PC-3 (cell line): ENCODE results near the gene GPA33.

ENCODE experiments used
- EZH2phosphoT487 ChIP-seq: fragments of 300-600 bp; sonication (generic); IDR thresholded peaks from 2 replicates; pipeline ENCODE4 v1.6.1; 2018; ENCODE audit warnings: mild to moderate bottlenecking, antibody characterized with exemption, low read length, borderline replicate concordance
- TF ChIP-seq, protein P1 (sequence below): fragments of 300-600 bp; sonication (generic); conservative IDR thresholded peaks from 2 replicates; pipeline ENCODE4 v1.5.1; 2017; ENCODE audit warnings: antibody characterized with exemption, low read depth, mild to moderate bottlenecking, low read length

DNA sequence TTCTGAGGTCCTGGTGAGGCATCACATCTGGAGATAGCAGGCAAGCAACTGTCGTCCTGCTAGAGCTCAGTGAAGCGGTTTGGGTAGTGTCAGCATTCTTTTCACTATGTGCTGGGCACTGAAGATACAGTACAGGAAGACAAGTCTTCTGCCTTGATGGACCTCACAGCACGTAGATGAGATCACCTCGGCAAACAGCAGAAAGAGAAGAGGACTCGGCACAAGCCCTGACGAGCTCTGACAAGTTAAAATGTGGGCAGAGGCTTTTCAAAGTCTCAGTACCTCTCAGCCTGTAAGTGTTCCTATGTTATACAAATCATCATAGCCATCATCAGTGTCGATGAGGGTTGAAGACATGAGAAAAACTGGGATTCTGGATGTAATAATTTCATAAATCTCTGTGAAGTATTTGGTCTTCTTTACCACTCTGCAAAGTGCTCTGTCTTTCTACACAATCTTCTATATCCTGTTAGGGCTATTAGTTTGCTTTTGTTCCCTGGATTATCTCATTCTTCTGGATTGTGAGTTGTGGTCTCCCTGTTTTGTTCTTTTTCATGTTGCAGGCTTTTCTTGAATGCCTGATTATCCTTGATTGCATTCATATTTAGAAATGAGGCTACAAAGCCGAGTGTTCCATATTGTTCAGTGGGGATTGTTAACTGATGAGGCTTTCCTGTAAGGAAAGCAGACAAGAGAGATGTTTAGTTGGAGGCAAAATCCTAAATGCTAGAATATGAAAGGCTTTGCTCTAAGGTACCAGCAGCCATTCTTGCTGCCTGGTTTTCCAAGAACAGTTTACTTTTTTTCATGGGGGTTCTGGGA lies 76.9 kb downstream of the GPA33 start:
- no peak for TF ChIP-seq EZH2phosphoT487
- TF ChIP-seq, protein P1, sequence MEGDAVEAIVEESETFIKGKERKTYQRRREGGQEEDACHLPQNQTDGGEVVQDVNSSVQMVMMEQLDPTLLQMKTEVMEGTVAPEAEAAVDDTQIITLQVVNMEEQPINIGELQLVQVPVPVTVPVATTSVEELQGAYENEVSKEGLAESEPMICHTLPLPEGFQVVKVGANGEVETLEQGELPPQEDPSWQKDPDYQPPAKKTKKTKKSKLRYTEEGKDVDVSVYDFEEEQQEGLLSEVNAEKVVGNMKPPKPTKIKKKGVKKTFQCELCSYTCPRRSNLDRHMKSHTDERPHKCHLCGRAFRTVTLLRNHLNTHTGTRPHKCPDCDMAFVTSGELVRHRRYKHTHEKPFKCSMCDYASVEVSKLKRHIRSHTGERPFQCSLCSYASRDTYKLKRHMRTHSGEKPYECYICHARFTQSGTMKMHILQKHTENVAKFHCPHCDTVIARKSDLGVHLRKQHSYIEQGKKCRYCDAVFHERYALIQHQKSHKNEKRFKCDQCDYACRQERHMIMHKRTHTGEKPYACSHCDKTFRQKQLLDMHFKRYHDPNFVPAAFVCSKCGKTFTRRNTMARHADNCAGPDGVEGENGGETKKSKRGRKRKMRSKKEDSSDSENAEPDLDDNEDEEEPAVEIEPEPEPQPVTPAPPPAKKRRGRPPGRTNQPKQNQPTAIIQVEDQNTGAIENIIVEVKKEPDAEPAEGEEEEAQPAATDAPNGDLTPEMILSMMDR: no peak
